ENCODE results near the gene TAS2R13. TPM values are rescaled to one million over a fixed set of nuclear protein-coding genes. Genes with fewer than 3 reads are reported as not detected.

TAS2R13 gene
- total and polyA plus RNA-seq, 4 donors, result 1.7 to 13.5 TPM; not detected in 2

DNA sequence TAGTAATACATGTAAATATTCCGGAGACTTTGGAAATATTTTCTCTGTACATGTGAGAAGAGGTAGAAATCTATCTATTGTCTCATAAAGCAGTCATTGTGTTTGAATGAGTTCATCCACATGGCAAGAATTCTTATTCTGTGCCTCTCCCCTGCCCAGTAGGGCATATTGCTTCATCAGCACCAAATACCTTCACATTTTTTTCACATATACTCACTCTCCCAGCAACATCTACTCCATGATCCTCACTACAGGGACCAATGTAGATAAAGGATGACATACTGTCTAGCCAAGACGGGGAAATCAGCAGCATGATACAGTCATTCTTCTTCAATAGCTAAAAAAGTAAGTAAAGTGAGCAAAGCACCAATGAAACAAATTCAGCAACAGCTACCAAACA is 31.0 kb upstream of the TAS2R13 start:
- no peaks in the 10 kb centered on the region for H3K36me3 ChIP-seq (ENCODE audit: control insufficient read depth in 4 of 4, insufficient read depth in 4 of 4, low read length in 4 of 4)
- no peaks in the 10 kb centered on the region for H3K27me3 ChIP-seq (ENCODE audit: control insufficient read depth in 3 of 3, insufficient read depth in 3 of 3, low read length in 2 of 3)
- 93 to 100% methylated on average over 2 of the region's 2 CpGs for WGBS, 2 donors
- no peak for DNase-seq
- H3K4me1 ChIP-seq (ENCODE audit: control insufficient read depth in 5 of 5, insufficient read depth in 5 of 5, low read length in 5 of 5), result peaks cover 0 to 2% (median 0%) of the 10 kb centered on the region in 5 donors
- peaks cover 0 to 7% (median 0%) of the 10 kb centered on the region in 4 donors for H3K9me3 ChIP-seq (ENCODE audit: control insufficient read depth in 4 of 4, insufficient read depth in 3 of 4, low read length in 3 of 4)
- no peak overlapping the region for H3K4me3 ChIP-seq
- no peak for ATAC-seq (ENCODE audit: insufficient read depth, low FRiP score)
- H3K9ac ChIP-seq (ENCODE audit: insufficient read depth in 1 of 2, low read length in 2 of 2), result no peak overlapping the region
- H3K27ac ChIP-seq (ENCODE audit: low read depth in 1 of 2, low read length in 1 of 2), result no peak overlapping the region
- TF ChIP-seq, protein P1, sequence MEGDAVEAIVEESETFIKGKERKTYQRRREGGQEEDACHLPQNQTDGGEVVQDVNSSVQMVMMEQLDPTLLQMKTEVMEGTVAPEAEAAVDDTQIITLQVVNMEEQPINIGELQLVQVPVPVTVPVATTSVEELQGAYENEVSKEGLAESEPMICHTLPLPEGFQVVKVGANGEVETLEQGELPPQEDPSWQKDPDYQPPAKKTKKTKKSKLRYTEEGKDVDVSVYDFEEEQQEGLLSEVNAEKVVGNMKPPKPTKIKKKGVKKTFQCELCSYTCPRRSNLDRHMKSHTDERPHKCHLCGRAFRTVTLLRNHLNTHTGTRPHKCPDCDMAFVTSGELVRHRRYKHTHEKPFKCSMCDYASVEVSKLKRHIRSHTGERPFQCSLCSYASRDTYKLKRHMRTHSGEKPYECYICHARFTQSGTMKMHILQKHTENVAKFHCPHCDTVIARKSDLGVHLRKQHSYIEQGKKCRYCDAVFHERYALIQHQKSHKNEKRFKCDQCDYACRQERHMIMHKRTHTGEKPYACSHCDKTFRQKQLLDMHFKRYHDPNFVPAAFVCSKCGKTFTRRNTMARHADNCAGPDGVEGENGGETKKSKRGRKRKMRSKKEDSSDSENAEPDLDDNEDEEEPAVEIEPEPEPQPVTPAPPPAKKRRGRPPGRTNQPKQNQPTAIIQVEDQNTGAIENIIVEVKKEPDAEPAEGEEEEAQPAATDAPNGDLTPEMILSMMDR (IDR thresholded peaks at IDR 0.05; ENCODE audit: control extremely low read depth, extremely low read depth), result no peak

DNA sequence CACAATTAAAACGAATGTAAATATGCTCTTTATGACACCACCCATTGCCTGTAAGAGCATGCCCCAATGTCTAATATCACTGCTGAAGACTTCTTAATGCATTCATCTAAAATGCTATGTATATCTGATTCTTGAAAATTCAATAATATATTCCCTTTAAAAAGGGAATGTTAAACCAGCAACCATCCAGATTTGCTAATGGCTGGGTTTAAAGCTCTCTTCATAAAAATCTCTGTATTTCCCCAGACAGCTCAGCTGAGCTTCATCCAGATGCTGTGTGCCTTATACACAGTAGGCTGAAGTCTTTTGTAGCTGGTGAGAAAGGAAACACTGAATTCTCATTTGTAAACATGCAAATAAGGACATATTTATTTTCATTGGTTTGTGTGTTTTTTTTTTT is 29.8 kb upstream of the TAS2R13 start, which contains the start of gene TAS2R14:
TSS of gene TAS2R14 (minus strand) at position 101 of the 400 bp plus-strand sequence. CDS start at position 45, 56 bp downstream.
- Histone ChIP-seq H3K9me3 (ENCODE audit: control insufficient read depth in 4 of 4, insufficient read depth in 3 of 4, low read length in 3 of 4) (peaks cover 0 to 1% (median 0%) of the 10 kb centered on the region in 4 donors), H3K36me3 (ENCODE audit: control insufficient read depth in 4 of 4, insufficient read depth in 4 of 4, low read length in 4 of 4) (no peaks in the 10 kb centered on the region), H3K27ac (ENCODE audit: low read depth in 1 of 2, low read length in 1 of 2) (no peak within 1 kb of the TSS), H3K9ac (ENCODE audit: insufficient read depth in 1 of 2, low read length in 2 of 2) (no peak within 1 kb of the TSS), H3K27me3 (ENCODE audit: control insufficient read depth in 3 of 3, insufficient read depth in 3 of 3, low read length in 2 of 3) (no peaks in the 10 kb centered on the region), H3K4me3 (no peak within 1 kb of the TSS), H3K4me1 (ENCODE audit: control insufficient read depth in 5 of 5, insufficient read depth in 5 of 5, low read length in 5 of 5) (peaks cover 0 to 2% (median 0%) of the 10 kb centered on the region in 5 donors)
- ATAC-seq (ENCODE audit: insufficient read depth, low FRiP score) (no peak), DNase-seq (no peak)
- TF ChIP-seq, protein P1 (IDR thresholded peaks at IDR 0.05; ENCODE audit: control extremely low read depth, extremely low read depth), result no peak
- 85 to 98% methylated on average over 1 of the region's 1 CpG for WGBS, 2 donors

DNA sequence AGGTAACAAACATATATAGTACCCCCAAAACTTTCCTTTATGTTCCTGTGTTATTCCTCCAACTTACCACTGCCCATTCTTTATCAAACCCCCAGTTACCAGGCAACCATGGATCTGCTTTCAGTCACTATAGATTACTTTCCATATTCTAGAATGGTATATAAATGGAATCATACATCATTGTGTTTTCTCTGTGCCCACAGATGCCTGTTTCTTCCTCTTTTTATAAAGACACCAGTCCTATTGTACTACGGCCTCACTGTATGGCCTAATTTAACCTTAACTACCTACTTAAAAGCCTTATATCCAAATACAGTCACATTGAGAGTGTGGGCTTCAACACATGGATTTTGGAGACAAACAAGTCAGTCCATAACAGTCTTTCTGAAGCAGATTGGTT is 27.1 kb upstream of the TAS2R13 start:
- 76 to 92% methylated on average over 1 of the region's 1 CpG for WGBS, 2 donors
- Histone ChIP-seq H3K27me3 (ENCODE audit: control insufficient read depth in 3 of 3, insufficient read depth in 3 of 3, low read length in 2 of 3) (no peaks in the 10 kb centered on the region), H3K9ac (ENCODE audit: insufficient read depth in 1 of 2, low read length in 2 of 2) (no peak overlapping the region), H3K9me3 (ENCODE audit: control insufficient read depth in 4 of 4, insufficient read depth in 3 of 4, low read length in 3 of 4) (no peaks in the 10 kb centered on the region), H3K4me3 (no peak overlapping the region), H3K4me1 (ENCODE audit: control insufficient read depth in 5 of 5, insufficient read depth in 5 of 5, low read length in 5 of 5) (peaks cover 0 to 2% (median 0%) of the 10 kb centered on the region in 5 donors), H3K36me3 (ENCODE audit: control insufficient read depth in 4 of 4, insufficient read depth in 4 of 4, low read length in 4 of 4) (no peaks in the 10 kb centered on the region), H3K27ac (ENCODE audit: low read depth in 1 of 2, low read length in 1 of 2) (no peak overlapping the region)
- DNase-seq, result no peak
- TF ChIP-seq, protein P1 (IDR thresholded peaks at IDR 0.05; ENCODE audit: control extremely low read depth, extremely low read depth), result no peak
- ATAC-seq (ENCODE audit: insufficient read depth, low FRiP score), result no peak

DNA sequence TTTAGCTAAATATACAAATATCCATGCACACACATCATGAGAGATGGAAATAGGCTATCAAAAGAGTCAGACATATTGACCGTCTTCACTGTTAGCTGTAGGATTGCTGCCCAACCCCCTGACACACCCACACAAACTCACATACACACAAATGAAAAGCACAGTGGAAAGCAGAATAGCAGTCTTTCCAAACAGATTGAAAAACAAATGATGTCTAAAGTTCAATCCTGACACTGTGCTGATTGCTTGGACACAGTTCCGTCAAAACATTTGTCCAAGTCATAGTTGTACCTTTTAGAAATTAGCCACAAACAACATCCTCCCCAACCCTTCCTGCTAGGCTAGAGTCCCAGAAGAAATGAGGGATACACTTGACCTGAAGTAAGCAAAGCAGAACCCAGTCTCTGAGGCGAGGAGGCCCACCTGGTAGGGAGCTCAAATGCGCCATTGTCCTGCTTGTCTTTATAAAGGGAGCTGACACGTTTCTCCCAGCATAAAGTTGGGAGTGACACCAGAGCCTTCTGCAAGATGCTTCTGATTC is 19.5 kb upstream of the TAS2R13 start, which contains the start of gene PRH2:
TSS of gene PRH2 (plus strand) at position 491 of the 541 bp plus-strand sequence. CDS start at position 529, 38 bp downstream.
- 95 to 99% methylated on average over 5 of the region's 5 CpGs for WGBS, 2 donors
- Histone ChIP-seq H3K9ac (ENCODE audit: insufficient read depth in 1 of 2, low read length in 2 of 2) (no peak within 1 kb of the TSS), H3K4me3 (no peak within 1 kb of the TSS), H3K27me3 (ENCODE audit: control insufficient read depth in 3 of 3, insufficient read depth in 3 of 3, low read length in 2 of 3) (no peaks in the 10 kb centered on the region), H3K27ac (ENCODE audit: low read depth in 1 of 2, low read length in 1 of 2) (no peak within 1 kb of the TSS), H3K9me3 (ENCODE audit: control insufficient read depth in 4 of 4, insufficient read depth in 3 of 4, low read length in 3 of 4) (no peaks in the 10 kb centered on the region), H3K36me3 (ENCODE audit: control insufficient read depth in 4 of 4, insufficient read depth in 4 of 4, low read length in 4 of 4) (no peaks in the 10 kb centered on the region), H3K4me1 (ENCODE audit: control insufficient read depth in 5 of 5, insufficient read depth in 5 of 5, low read length in 5 of 5) (peaks cover 0 to 3% (median 0%) of the 10 kb centered on the region in 5 donors)
- TF ChIP-seq, protein P1 (IDR thresholded peaks at IDR 0.05; ENCODE audit: control extremely low read depth, extremely low read depth), result no peak
- no peak for DNase-seq
- no peak for ATAC-seq (ENCODE audit: insufficient read depth, low FRiP score)
